HT-29 (cell line): ENCODE data around the gene TMEM81. TPM values are rescaled to one million over a fixed set of nuclear protein-coding genes. Genes with fewer than 3 reads are reported as not detected.

Experiments used
- DNase-seq: peaks from one replicate; pipeline ENCODE4 v3.0.0-alpha.2; 2015; ENCODE audit warnings: low spot score
- total RNA-seq: library from RNA; depleted of rRNA; stranded (reverse); fragments of >200 nt; shearing (Covaris generic); gene quantifications from 2 replicates; pipeline ENCODE4 v1.2.3, GENCODE V29; 2014

Gene TMEM81
- total RNA-seq, 1 experiment from 2014 or later, result 0.92 TPM

- DNase-seq, result no peak
These were observed 24.6 kb downstream of the TMEM81 start for GRCh38 chr1:205059660-205060059.

- DNase-seq, result no peak
These were observed 25.4 kb downstream of the TMEM81 start for GRCh38 chr1:205058853-205059252.

DNA sequence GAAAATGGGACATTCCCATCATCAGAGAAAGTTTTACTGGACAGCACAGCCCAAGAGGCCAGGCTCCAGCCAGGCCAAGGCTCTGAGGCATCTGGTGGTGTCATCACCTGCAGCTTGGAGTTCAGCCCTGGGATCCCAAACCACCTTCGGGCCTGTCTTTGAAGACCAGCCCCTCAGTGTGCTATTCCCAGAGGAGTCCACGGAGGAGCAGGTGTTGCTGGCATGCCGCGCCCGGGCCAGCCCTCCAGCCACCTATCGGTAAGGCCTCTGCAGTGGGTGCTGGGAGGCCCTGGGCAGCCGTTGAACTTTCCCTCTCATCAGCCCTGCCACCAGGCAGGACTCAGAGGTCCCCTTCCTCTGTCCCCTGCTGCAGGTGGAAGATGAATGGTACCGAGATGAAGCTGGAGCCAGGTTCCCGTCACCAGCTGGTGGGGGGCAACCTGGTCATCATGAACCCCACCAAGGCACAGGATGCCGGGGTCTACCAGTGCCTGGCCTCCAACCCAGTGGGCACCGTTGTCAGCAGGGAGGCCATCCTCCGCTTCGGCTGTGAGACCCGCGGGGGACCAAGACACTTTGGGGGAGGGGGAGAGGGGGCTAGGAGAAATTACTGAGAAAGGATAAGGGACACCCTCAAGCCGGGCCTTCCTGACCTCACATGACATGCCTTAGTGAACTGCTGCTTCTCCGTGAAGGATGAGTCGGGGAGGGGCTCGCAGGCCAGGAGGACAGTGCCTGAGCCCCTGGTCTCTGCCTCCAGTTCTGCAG, 26.3 kb downstream of the TMEM81 start:
- no peak for DNase-seq

DNA sequence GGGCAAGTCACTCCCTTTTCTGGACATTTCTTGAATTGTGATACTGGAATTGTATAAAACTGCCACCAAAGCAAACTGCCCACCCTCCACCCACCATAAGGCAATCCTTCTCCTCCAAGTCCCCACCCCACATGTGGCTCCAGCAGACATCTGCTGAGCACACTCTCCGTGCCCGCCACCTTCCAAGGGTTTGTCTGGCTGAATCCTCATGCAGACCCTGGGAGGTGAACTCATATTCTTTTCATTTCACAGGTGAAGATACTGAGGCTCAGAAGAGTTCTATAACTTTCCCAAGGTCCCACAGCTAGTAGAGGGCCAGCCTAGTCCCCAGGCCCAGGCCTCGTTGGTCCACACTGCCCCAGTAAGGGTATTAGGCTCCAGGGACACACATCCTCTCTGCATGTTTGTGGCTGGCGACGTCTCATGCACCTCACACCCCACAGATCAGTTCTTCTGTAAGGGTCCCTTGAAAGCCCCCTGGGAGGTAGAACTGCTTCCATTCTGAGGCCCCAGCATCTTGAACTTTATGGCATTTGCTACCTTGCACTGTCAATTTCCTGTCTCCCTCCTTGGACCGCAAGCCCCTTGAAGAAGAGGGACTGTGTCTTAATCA, 27.2 kb downstream of the TMEM81 start:
- DNase-seq, result no peak

DNA sequence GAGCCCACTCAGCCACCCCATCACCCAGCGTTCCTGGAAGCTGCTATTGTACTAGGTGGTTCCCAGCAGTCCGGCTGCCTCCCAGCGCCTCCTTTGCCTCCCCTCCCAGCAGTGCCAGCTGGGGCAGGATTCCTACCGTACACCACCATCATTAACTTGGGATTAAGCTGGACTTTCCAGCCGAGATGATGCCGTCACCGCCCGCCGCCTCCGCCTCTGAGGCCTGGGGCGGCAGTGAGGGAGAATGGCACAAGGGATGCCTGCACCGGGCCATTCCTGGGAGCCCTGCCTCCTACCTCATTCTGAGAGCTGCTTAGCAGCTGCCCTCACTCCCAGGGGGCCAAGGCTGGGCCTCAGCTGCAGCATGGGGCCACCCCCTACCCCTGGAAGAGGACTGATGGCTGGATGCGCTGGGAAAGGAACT, 28.1 kb downstream of the TMEM81 start:
- no peak for DNase-seq

GRCh38 chr1:205054013-205054412, 30.2 kb downstream of the TMEM81 start:
- no peak for DNase-seq

DNA sequence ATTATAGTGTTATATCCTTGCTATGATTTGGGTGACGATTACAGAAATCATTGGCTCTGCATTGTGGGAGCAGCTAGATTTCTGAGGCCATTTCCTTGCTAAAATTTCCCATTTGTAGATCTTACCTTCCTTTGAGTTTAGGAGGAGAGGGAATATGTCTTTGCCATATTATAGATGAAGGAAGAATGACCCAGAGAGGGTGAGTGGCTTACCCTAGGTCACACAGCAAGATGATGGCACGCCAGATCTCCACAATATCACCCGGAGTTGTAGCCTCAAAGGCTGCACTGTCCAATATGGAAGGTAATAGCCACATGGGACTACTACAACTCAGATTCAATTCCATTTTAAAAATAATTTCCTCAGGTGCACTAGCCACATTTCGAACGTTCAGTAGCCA, 31.0 kb downstream of the TMEM81 start:
- DNase-seq, result no peak

DNA sequence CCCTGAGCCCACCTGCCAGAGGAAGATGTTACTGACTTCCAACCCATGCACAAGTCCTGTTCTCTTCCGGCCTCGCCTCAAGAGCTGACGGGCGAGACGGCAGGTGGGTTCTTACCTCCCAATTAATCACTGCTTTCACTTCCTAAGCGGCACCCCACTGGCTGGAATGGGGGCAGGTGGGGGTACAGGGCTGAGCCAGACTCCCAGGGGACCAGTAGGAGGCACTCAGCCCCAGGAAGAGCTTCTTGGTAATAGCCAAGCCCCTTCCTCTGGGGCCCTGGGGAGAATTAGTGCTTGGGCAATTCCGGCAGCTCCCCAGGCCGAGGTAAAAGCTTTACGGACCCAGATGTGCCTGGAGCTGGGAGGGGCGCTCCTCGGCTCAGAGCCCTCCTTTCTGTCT, 31.6 kb downstream of the TMEM81 start:
- no peak for DNase-seq

- DNase-seq, result no peak
These were observed 34.8 kb downstream of the TMEM81 start for GRCh38 chr1:205049479-205049878.

DNA sequence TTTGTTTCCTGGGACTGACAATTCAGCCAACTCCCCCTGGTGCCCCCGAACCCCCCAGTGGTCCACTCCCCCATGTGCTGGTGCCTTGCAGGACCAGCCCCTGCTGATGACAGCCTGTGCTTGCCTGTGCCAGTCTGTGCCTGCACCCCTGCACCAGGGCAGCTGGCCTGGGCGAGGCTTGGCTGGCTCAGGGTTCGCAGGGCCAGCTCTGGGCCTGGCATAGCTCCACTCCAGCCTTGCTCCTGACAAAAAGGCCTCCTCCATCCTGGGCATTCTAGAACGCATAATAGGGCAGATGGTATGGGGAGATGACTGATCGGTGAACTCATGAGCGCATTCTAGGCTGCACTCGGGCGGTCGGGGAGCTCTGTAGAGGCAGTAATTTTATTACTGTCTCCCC, 35.9 kb downstream of the TMEM81 start:
- no peak for DNase-seq

DNA sequence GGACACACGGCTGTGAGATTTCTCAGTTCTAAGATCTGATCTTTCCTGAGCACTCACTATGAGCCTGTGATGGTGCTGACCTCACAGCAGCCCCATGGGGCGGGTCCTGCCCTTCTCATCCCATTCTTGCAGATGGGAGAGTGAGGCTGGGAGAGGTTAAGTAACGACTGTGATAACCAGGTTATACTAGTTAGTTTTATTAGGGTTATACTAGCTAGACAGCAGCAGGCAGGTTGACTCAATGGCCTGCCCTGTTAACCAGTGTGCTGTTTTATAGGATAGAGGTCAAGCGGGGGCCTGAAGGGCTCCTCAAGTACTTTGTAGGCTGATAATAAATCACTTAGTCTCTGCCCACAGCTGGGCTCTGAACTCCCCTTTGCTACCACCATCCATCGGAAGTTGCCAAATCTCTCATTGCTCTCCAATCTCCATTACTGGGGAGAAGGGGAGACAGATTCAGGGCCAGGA, 36.5 kb downstream of the TMEM81 start:
- no peak for DNase-seq

- no peak for DNase-seq
These were observed 37.4 kb downstream of the TMEM81 start for GRCh38 chr1:205046870-205047269.

DNA sequence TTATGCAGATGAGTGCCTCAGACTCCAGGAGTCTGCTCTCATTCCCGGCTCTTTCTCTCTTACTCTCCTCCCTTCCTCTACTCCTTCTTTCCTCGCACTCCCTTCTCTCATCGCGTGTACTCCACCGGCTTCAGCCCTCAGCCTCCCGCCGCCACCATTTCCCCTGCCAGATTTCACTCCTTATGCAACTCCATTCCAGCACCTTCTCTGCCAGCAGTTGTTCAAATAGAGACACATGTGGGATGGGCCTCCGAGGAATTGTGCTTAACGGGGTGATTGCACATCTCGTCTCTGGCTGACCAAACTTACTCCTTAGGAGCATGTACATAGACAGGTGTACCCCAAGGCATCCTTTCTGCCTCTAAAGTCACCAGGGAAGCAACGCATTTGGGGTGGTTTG, 39.1 kb downstream of the TMEM81 start:
- no peak for DNase-seq

- DNase-seq, result no peak
These were observed 39.5 kb downstream of the TMEM81 start for GRCh38 chr1:205044741-205045140.

- DNase-seq, result no peak
These were observed 40.4 kb downstream of the TMEM81 start for GRCh38 chr1:205043866-205044265.

GRCh38 chr1:205042911-205043806, 41.1 kb downstream of the TMEM81 start, which contains the start of gene CNTN2:
CNTN2 (plus strand) TSS chr1:205043212; CDS start chr1:205053186, 9,974 bp downstream.
- DNase-seq, result no peak

GRCh38 chr1:205041998-205042910, 42.0 kb downstream of the TMEM81 start:
- no peak for DNase-seq

DNA sequence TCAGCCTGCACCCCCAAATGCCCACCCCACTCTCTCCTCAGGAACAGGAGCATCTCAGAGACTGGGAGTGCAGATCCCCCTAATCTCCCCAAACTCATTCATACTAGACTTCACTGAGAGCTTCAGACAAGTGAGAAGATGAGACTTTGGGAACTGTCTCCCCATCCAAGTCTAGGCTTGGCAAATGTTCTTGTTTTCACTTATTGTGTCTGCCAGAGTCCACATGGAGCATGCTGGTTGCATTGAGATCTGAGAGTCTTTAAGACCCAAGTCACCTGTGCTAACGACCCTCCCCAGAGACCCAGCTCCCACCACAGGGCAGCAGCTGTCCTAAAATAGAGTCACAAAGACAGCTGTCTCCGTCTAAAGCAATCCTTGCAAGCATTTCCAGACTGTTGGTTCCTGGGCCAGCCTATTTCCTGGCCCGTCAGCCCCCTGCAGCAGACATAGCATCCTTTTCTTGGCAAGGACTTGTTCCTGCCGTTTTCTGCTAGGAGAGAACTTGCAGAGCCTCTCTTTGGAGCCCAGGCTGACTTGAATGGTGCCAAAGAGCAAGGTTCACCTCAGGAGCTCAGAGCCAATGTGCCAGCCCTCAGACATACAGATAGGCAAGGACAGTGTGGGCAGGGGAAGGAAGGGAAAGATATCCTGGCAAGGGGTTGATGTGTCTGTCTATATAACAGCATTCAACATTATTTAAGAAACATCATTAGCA, 43.1 kb downstream of the TMEM81 start:
- DNase-seq, result no peak

- no peak for DNase-seq
These were observed 46.0 kb downstream of the TMEM81 start for GRCh38 chr1:205038132-205038786.

DNA sequence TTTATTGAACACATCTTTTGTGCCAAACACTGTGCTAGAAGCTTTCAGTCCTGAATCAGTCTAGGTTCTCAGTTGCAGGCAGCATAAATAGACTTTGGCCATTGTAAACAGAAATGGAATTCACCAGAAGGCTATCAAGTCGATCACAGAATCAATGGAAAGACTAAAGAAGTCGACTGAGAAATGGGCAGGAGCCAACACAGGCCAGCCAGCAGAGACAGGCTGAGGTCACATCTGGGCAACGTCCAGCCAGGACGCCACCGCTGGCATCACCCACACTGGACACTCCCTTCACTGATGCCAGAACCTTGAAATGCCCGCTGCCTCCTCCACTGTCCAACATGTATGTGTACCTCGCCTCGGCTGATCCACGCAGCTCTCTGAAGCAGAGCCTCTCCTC, 46.7 kb downstream of the TMEM81 start:
- no peak for DNase-seq
